Smooth muscle cell (in vitro differentiated cells): ENCODE data around the gene RPTOR. TPM values are rescaled to one million over a fixed set of nuclear protein-coding genes. Genes with fewer than 3 reads are reported as not detected.

Source experiments
- DNase-seq: peaks from one replicate; lab custom pipeline; 2025; ENCODE audit not compliant: unreplicated experiment; lab: John Stamatoyannopoulos, UW
- H2AFZ ChIP-seq: fragments of 200-600 bp; sonication (generic); 2 replicates; pipeline ENCODE4 v1.6.0; 2016; ENCODE audit warnings: antibody characterized with exemption, low read depth, mild to moderate bottlenecking
- H3F3A ChIP-seq: fragments of 200-600 bp; sonication (generic); 2 replicates; pipeline ENCODE4 v1.6.0; 2017; ENCODE audit warnings: antibody characterized with exemption, low read depth
- H3K27ac ChIP-seq: fragments of 200-600 bp; sonication (generic); 2 replicates; pipeline ENCODE4 v1.5.1; 2016; ENCODE audit warnings: low read depth, mild to moderate bottlenecking
- H3K27me3 ChIP-seq: fragments of 200-600 bp; sonication (generic); 2 replicates; pipeline ENCODE4 v1.6.1; 2016; ENCODE audit warnings: low read depth, mild to moderate bottlenecking
- H3K36me3 ChIP-seq: fragments of 200-600 bp; sonication (generic); 2 replicates; pipeline ENCODE4 v1.5.1; 2016; ENCODE audit warnings: low read depth
- H3K4me1 ChIP-seq: fragments of 200-600 bp; sonication (generic); 2 replicates; pipeline ENCODE4 v1.5.1; 2016; ENCODE audit warnings: low read depth
- H3K4me2 ChIP-seq: fragments of 200-600 bp; sonication (generic); 2 replicates; pipeline ENCODE4 v1.6.0; 2016; ENCODE audit warnings: mild to moderate bottlenecking
- H3K4me3 ChIP-seq: fragments of 200-600 bp; sonication (generic); 2 replicates; pipeline ENCODE4 v1.5.1; 2016; ENCODE audit warnings: mild to moderate bottlenecking
- H3K79me2 ChIP-seq: fragments of 200-600 bp; sonication (generic); 2 replicates; pipeline ENCODE4 v1.6.0; 2016; ENCODE audit warnings: low read depth, mild to moderate bottlenecking
- H3K9ac ChIP-seq: fragments of 200-600 bp; sonication (generic); 2 replicates; pipeline ENCODE4 v1.6.0; 2016; ENCODE audit warnings: low read depth
- H3K9me3 ChIP-seq: fragments of 200-600 bp; sonication (generic); replicated peaks from 2 replicates; pipeline ENCODE4 v1.5.1; 2016; ENCODE audit warnings: low read depth
- H4K20me1 ChIP-seq: fragments of 200-600 bp; sonication (generic); 2 replicates; pipeline ENCODE4 v1.6.0; 2016; ENCODE audit warnings: low read depth
- WGBS: methylation state at CpG from one replicate; pipeline ENCODE4 v1.1.7; 2016; ENCODE audit warnings: low lambda C conversion rate; 5-methylcytosine and 5-hydroxymethylcytosine counted together
- polyA plus RNA-seq: library from polyadenylated mRNA; unstranded; fragments of >200 nt; fragmentation: Nextera tagmentation; extraction: Ambion mirVana; gene quantifications from 2 replicates; pipeline ENCODE4 v1.2.1, GENCODE V29; 2016
- total RNA-seq: library from RNA; depleted of rRNA; stranded (reverse); fragments of >200 nt; gene quantifications from 2 replicates; pipeline ENCODE4 v1.2.3, GENCODE V29; 2014
- TF ChIP-seq, protein P1 (sequence below): fragments of 200-600 bp; sonication (generic); IDR thresholded peaks from 2 replicates; pipeline ENCODE4 v1.5.1; 2017; ENCODE audit warnings: borderline replicate concordance, mild to moderate bottlenecking, antibody characterized with exemption; ENCODE audit not compliant: insufficient read depth, poor library complexity, severe bottlenecking

Gene RPTOR
- total and polyA plus RNA-seq, 2 experiments from 2014 or later: 10.6 to 12.2 TPM

DNA sequence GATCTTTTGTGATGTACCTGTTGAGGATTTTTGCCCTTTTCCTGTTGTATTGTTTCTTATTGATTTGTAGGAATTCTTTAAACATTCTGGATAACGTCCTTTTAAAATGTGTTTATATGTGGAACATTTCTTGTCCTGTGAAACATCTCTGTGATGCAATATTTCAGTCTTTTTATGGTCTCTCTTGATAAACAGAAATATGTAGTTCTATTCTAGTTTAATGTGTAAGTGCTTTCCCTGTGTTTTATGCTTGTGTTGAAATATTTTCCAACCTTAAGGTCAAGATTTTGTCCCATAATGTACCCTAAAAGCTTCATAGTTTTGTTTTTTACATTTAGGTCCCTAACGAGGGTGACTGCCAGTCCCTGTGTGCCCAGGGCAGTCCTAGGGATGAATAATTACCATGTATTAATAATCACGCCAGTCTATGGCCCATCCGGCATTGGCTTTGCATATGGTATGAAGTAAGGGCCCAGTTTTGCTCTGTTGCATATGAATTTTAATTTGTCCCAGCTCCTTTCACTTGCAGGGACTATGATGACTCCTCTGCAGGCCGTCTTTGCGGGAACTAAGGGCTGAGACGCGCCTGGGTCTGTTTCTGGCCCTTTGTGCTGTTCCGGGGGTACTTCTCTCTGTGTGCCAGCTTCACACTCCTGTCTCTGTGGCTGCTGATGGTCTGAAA is 44.2 kb downstream of the RPTOR start:
- DNase-seq: no peak
- Histone ChIP-seq H4K20me1 (peaks cover 78% of the 10 kb centered on the region), H3K4me1 (peaks cover 3% of the 10 kb centered on the region), H3K27me3 (no peaks in the 10 kb centered on the region), H3K4me2 (no peak overlapping the region), H2AFZ (no peak overlapping the region), H3K27ac (no peak overlapping the region), H3K36me3 (no peaks in the 10 kb centered on the region), H3K4me3 (no peak overlapping the region), H3K79me2 (peaks cover 90% of the 10 kb centered on the region), H3K9ac (no peak overlapping the region), H3F3A (no peaks in the 10 kb centered on the region), H3K9me3 (no peaks in the 10 kb centered on the region)
- TF ChIP-seq, protein P1, sequence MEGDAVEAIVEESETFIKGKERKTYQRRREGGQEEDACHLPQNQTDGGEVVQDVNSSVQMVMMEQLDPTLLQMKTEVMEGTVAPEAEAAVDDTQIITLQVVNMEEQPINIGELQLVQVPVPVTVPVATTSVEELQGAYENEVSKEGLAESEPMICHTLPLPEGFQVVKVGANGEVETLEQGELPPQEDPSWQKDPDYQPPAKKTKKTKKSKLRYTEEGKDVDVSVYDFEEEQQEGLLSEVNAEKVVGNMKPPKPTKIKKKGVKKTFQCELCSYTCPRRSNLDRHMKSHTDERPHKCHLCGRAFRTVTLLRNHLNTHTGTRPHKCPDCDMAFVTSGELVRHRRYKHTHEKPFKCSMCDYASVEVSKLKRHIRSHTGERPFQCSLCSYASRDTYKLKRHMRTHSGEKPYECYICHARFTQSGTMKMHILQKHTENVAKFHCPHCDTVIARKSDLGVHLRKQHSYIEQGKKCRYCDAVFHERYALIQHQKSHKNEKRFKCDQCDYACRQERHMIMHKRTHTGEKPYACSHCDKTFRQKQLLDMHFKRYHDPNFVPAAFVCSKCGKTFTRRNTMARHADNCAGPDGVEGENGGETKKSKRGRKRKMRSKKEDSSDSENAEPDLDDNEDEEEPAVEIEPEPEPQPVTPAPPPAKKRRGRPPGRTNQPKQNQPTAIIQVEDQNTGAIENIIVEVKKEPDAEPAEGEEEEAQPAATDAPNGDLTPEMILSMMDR: no peak
- WGBS: 82% methylated on average over 9 of the region's 9 CpGs

GRCh38 chr17:80591788-80592187 is 47.1 kb downstream of the RPTOR start:
- Histone ChIP-seq H3F3A (no peaks in the 10 kb centered on the region), H3K4me2 (no peak overlapping the region), H3K4me1 (peaks cover 6% of the 10 kb centered on the region), H3K9me3 (no peaks in the 10 kb centered on the region), H3K4me3 (no peak overlapping the region), H4K20me1 (peaks cover 84% of the 10 kb centered on the region), H3K79me2 (peaks cover 87% of the 10 kb centered on the region), H3K27me3 (no peaks in the 10 kb centered on the region), H3K27ac (no peak overlapping the region), H3K9ac (no peak overlapping the region), H2AFZ (no peak overlapping the region), H3K36me3 (no peaks in the 10 kb centered on the region)
- WGBS: 91% methylated on average over 3 of the region's 3 CpGs
- TF ChIP-seq, protein P1: no peak
- no peak for DNase-seq

GRCh38 chr17:80592243-80592642 is 47.6 kb downstream of the RPTOR start:
- Histone ChIP-seq H3F3A (no peaks in the 10 kb centered on the region), H3K27ac (no peak overlapping the region), H3K36me3 (no peaks in the 10 kb centered on the region), H4K20me1 (peaks cover 83% of the 10 kb centered on the region), H3K79me2 (peaks cover 85% of the 10 kb centered on the region), H3K4me3 (no peak overlapping the region), H2AFZ (no peak overlapping the region), H3K27me3 (no peaks in the 10 kb centered on the region), H3K9ac (no peak overlapping the region), H3K4me2 (no peak overlapping the region), H3K9me3 (no peaks in the 10 kb centered on the region), H3K4me1 (peaks cover 6% of the 10 kb centered on the region)
- 56% methylated on average over 5 of the region's 5 CpGs for WGBS
- no peak for DNase-seq
- TF ChIP-seq, protein P1: no peak

- H3K79me2 ChIP-seq: peaks cover 83% of the 10 kb centered on the region
- 94% methylated on average over 8 of the region's 8 CpGs for WGBS
- TF ChIP-seq, protein P1: no peak
- H3K4me2 ChIP-seq: no peak overlapping the region
- H3K9ac ChIP-seq: no peak overlapping the region
- no peak overlapping the region for H3K4me3 ChIP-seq
- H3K36me3 ChIP-seq: no peaks in the 10 kb centered on the region
- peaks cover 6% of the 10 kb centered on the region for H3K4me1 ChIP-seq
- DNase-seq: no peak
- no peaks in the 10 kb centered on the region for H3K9me3 ChIP-seq
- H2AFZ ChIP-seq: no peak overlapping the region
- peaks cover 85% of the 10 kb centered on the region for H4K20me1 ChIP-seq
- no peak overlapping the region for H3K27ac ChIP-seq
- H3K27me3 ChIP-seq: no peaks in the 10 kb centered on the region
- no peaks in the 10 kb centered on the region for H3F3A ChIP-seq
Measured at GRCh38 chr17:80593181-80593580, 48.5 kb downstream of the RPTOR start.
